Body of pancreas (tissue), 4 donors: ENCODE measurements around the gene TCN2.

ENCODE experiments used
- POLR2A ChIP-seq, 3 donors: fragments of 450-650 bp; IDR thresholded peaks; one replicate each; pipeline ENCODE4 v1.6.1; 2016; ENCODE audit warnings: antibody characterized with exemption in 3 of 3, mild to moderate bottlenecking in 2 of 3
- TF ChIP-seq, protein P1 (sequence below), 7 experiments: fragments of 450-650 bp in 4 of 7; fragments of 200-600 bp in 3 of 7; sonication (generic) in 3 of 7; IDR thresholded peaks; one replicate each; pipeline ENCODE4 v1.5.1; 2016 to 2019; ENCODE audit warnings: antibody characterized with exemption in 7 of 7

DNA sequence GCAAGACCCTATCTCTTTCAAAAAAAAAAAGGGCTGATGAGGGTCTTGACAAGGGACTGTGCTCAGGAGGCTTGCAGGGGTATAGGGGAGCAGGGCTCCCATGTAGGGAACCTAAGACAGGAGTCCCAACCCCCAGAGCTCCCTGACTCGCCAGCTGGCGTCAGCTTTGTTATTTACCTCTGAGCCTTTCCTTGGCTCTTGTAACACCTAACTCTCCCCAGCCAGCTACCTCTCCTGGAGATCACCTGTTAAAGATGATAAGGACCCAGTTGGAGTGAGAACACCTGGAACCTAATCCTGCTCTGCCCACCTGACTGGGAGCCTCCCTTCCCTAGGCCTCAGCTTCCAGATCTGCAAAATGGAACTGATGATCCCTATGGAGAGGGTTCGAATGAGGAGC, 41.9 kb downstream of the TCN2 start:
- TF ChIP-seq, protein P1, sequence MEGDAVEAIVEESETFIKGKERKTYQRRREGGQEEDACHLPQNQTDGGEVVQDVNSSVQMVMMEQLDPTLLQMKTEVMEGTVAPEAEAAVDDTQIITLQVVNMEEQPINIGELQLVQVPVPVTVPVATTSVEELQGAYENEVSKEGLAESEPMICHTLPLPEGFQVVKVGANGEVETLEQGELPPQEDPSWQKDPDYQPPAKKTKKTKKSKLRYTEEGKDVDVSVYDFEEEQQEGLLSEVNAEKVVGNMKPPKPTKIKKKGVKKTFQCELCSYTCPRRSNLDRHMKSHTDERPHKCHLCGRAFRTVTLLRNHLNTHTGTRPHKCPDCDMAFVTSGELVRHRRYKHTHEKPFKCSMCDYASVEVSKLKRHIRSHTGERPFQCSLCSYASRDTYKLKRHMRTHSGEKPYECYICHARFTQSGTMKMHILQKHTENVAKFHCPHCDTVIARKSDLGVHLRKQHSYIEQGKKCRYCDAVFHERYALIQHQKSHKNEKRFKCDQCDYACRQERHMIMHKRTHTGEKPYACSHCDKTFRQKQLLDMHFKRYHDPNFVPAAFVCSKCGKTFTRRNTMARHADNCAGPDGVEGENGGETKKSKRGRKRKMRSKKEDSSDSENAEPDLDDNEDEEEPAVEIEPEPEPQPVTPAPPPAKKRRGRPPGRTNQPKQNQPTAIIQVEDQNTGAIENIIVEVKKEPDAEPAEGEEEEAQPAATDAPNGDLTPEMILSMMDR (IDR thresholded peaks at IDR 0.05), result no peak
- no peak for TF ChIP-seq POLR2A (IDR thresholded peaks at IDR 0.05)
